T-helper 1 cell treated with Interleukin-12 subunit alpha and Interleukin-12 subunit beta and Interleukin-4 antibody, amounts not matched to agents 30 ng/mL and 1 ng/mL, for 36 hours (primary cell): ENCODE measurements around the gene INTS7. TPM values are rescaled to one million over a fixed set of nuclear protein-coding genes. Genes with fewer than 3 reads are reported as not detected.

Experiments used
- intact Hi-C: fragments of 100-400 bp; cut with micrococcal nuclease; formaldehyde crosslinking; loops from one replicate; pipeline ENCODE4 v1.15.1; 2024
- total RNA-seq: library from RNA; stranded (reverse); gene quantifications from 2 replicates; pipeline ENCODE4 v1.2.3, GENCODE V29; 2022

INTS7 gene
- total RNA-seq, 1 donor from 2014 or later = 37.2 TPM

GRCh38 chr1:211910113-211910884 is 125.1 kb downstream of the INTS7 start:
- intact Hi-C loops = no loop called here

- intact Hi-C loops = no loop called here
Observed at GRCh38 chr1:211909395-211909794, 126.0 kb downstream of the INTS7 start.

GRCh38 chr1:211908951-211909350 is 126.4 kb downstream of the INTS7 start:
- intact Hi-C loops = no loop called here

- intact Hi-C loops = no loop called here
Observed at GRCh38 chr1:211908453-211908852, 126.9 kb downstream of the INTS7 start.

GRCh38 chr1:211903490-211904245 is 131.7 kb downstream of the INTS7 start:
- intact Hi-C loops = no loop called here

- intact Hi-C loops = no loop called here
Observed at GRCh38 chr1:211902624-211903291, 132.6 kb downstream of the INTS7 start.

- intact Hi-C loops = no loop called here
Observed at GRCh38 chr1:211901945-211902344, 133.4 kb downstream of the INTS7 start.

- intact Hi-C loops = no loop called here
Observed at GRCh38 chr1:211900441-211900840, 134.9 kb downstream of the INTS7 start.

- intact Hi-C loops = loop anchor here (2.0 kb wide), 2 partner anchors 198 to 216 kb away; no protein-coding TSS in a partner anchor
Observed at GRCh38 chr1:211896958-211897357, 138.4 kb downstream of the INTS7 start.

- intact Hi-C loops = no loop called here
Observed at GRCh38 chr1:211895126-211895759, 140.1 kb downstream of the INTS7 start.

- intact Hi-C loops = no loop called here
Observed at GRCh38 chr1:211894312-211894711, 141.0 kb downstream of the INTS7 start.

GRCh38 chr1:211893260-211893659 is 142.1 kb downstream of the INTS7 start:
- intact Hi-C loops = no loop called here

- intact Hi-C loops = no loop called here
Observed at GRCh38 chr1:211892577-211892976, 142.8 kb downstream of the INTS7 start.

GRCh38 chr1:211891708-211892107 is 143.6 kb downstream of the INTS7 start:
- intact Hi-C loops = loop anchor here (2.0 kb wide), 1 partner anchor 209 kb away; no protein-coding TSS in a partner anchor

Other genes starting within 250 kb of the INTS7 start
- gene LPGAT1, start 204.8 kb downstream of the INTS7 start, total RNA-seq = 55.7 and 60.3 TPM in 2 replicates
- 49.8 and 54.4 TPM in 2 replicates for gene DTL, start 191 bp upstream of the INTS7 start, total RNA-seq
- 47.2 and 51.2 TPM in 2 replicates for gene PPP2R5A, start 249.9 kb upstream of the INTS7 start, total RNA-seq